CD4-positive, alpha-beta T cell treated with Interleukin-15 for 4 hours (primary cell): ENCODE results near the gene WDPCP.
"Not testable (repeated sequence)": the region's sequence is repeated elsewhere in the genome, so short reads cannot be mapped to it uniquely, and the experiment has no call there.

Experiments
- DNase-seq: peaks from one replicate; pipeline ENCODE4 v3.0.0-alpha.2; 2020; ENCODE audit warnings: low spot score

Gene WDPCP

GRCh38 chr2:63347361-63347760 is 240.9 kb downstream of the WDPCP start:
- DNase-seq: no peak

GRCh38 chr2:63346411-63346810 is 241.9 kb downstream of the WDPCP start:
- no peak for DNase-seq

- no peak for DNase-seq
Measured at GRCh38 chr2:63345285-63345633, 243.0 kb downstream of the WDPCP start.

GRCh38 chr2:63344575-63345284 is 243.5 kb downstream of the WDPCP start:
- DNase-seq: no peak

GRCh38 chr2:63343397-63344109 is 244.7 kb downstream of the WDPCP start:
- no peak for DNase-seq

- no peak for DNase-seq
Measured at GRCh38 chr2:63340443-63340842, 247.8 kb downstream of the WDPCP start.

GRCh38 chr2:63334910-63335309 is 253.4 kb downstream of the WDPCP start:
- DNase-seq: no peak

- DNase-seq: no peak
Measured at GRCh38 chr2:63326473-63326872, 261.8 kb downstream of the WDPCP start.

GRCh38 chr2:63323662-63324061 is 264.6 kb downstream of the WDPCP start:
- not testable (repeated sequence) for DNase-seq

- DNase-seq: not testable (repeated sequence)
Measured at GRCh38 chr2:63321973-63322372, 266.3 kb downstream of the WDPCP start.

GRCh38 chr2:63320669-63321068 is 267.6 kb downstream of the WDPCP start:
- no peak for DNase-seq

- no peak for DNase-seq
Measured at GRCh38 chr2:63310614-63311013, 277.7 kb downstream of the WDPCP start.

- DNase-seq: no peak
Measured at GRCh38 chr2:63301481-63301880, 286.8 kb downstream of the WDPCP start.

GRCh38 chr2:63300835-63301234 is 287.4 kb downstream of the WDPCP start:
- no peak for DNase-seq

- no peak for DNase-seq
Measured at GRCh38 chr2:63287956-63288355, 300.3 kb downstream of the WDPCP start.

- DNase-seq: not testable (repeated sequence)
Measured at GRCh38 chr2:63286520-63286919, 301.8 kb downstream of the WDPCP start.

- DNase-seq: no peak
Measured at GRCh38 chr2:63283273-63283672, 305.0 kb downstream of the WDPCP start.

- no peak for DNase-seq
Measured at GRCh38 chr2:63272560-63272959, 315.7 kb downstream of the WDPCP start.

GRCh38 chr2:63270717-63271116 is 317.6 kb downstream of the WDPCP start:
- no peak for DNase-seq

- DNase-seq: no peak
Measured at GRCh38 chr2:63268946-63269345, 319.3 kb downstream of the WDPCP start.

- DNase-seq: no peak
Measured at GRCh38 chr2:63261137-63261621, 327.1 kb downstream of the WDPCP start.

GRCh38 chr2:63257473-63257872 is 330.8 kb downstream of the WDPCP start:
- DNase-seq: no peak

GRCh38 chr2:63249161-63249560 is 339.1 kb downstream of the WDPCP start:
- no peak for DNase-seq

GRCh38 chr2:63242747-63243146 is 345.5 kb downstream of the WDPCP start:
- no peak for DNase-seq
